H1 (cell line): Measurements from ENCODE around the gene ZDHHC16. TPM values are rescaled to one million over a fixed set of nuclear protein-coding genes. Genes with fewer than 3 reads are reported as not detected.

Experiments
- KDM1A ChIP-seq: fragments of 200-600, 300-600 bp; sonication (generic); IDR thresholded peaks from 2 replicates; pipeline ENCODE4 v1.7.1; 2016; ENCODE audit warnings: mild to moderate bottlenecking, low read length, borderline replicate concordance
- KDM5A ChIP-seq: fragments of 200-600 bp; IDR thresholded peaks from 2 replicates; pipeline ENCODE4 v1.7.1; 2012; ENCODE audit warnings: mild to moderate bottlenecking, low read length, inconsistent platforms, mixed read lengths
- MAFK ChIP-seq: IDR thresholded peaks from 2 replicates; pipeline ENCODE4 v1.6.1; 2012; ENCODE audit warnings: low read depth, mild to moderate bottlenecking, improper control_type of control experiment, low read length
- POU5F1 ChIP-seq: IDR thresholded peaks from 2 replicates; pipeline ENCODE4 v1.6.1; 2011; ENCODE audit warnings: low read depth, mild to moderate bottlenecking, low read length, moderate library complexity
- SRF ChIP-seq: IDR thresholded peaks from 2 replicates; pipeline ENCODE4 v1.6.1; 2011; ENCODE audit warnings: mild to moderate bottlenecking, low read depth, low read length, moderate library complexity
- polyA plus RNA-seq, 7 experiments: library from polyadenylated mRNA; depleted of rRNA in 3 of 7; stranded (reverse) in 5 of 7; unstranded in 2 of 7; fragments of >200 nt in 5 of 7; fragments of 200-250 nt in 2 of 7; gene quantifications; 1 replicate in 5 of 7; 2 replicates in 1 of 7; 4 replicates in 1 of 7; pipeline versions ENCODE4 v1.2.1 to v1.2.3, GENCODE V29; 2011 to 2013; ENCODE audit warnings: missing spikeins in 2 of 7, mixed read lengths in 2 of 7
- total RNA-seq: library from RNA; stranded (reverse); fragmentation: NEBNext Ultra II Directional; extraction: Animal tissue kit (Norgen Biotek cat#: 25700); gene quantifications from 2 replicates; pipeline ENCODE4 v1.2.1, GENCODE V29; 2021
- TF ChIP-seq, protein P1 (sequence below): IDR thresholded peaks from 2 replicates; pipeline ENCODE4 v1.6.1; 2011; ENCODE audit warnings: low read depth, mild to moderate bottlenecking, low read length; ENCODE audit not compliant: insufficient read depth
- TF ChIP-seq, protein P2 (sequence below): fragments of 300-600 bp; sonication (generic); IDR thresholded peaks from 2 replicates; pipeline ENCODE4 v1.7.1; 2012; ENCODE audit warnings: low read length, moderate library complexity, mild to moderate bottlenecking, inconsistent platforms; ENCODE audit not compliant: insufficient replicate concordance

The ZDHHC16 gene
- total and polyA plus RNA-seq, 2 of the 8 experiments (the other 6 are each of a cell fraction or from before 2014, with no cell fraction given), result 45.9 to 108 TPM

DNA sequence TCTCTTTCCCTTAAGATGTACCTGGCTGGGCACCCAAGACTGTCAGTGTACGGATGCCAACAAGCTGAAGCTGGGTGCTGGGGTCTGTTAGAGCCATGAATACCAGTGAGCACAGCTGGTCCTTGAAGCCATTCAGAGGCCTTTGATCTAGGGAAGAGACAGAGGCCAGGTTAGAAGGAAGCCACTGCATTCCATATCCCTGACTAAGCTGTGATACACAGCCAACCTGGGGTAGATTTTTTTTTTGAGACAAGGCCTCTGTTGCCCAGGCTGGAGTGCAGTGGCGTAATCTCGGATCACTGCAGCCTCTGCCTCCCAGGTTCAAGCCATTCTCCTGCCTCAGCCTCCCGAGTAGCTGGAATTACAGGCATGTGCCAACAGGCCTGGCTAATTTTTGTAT is 20.8 kb downstream of the ZDHHC16 start (continued):
- no peak for TF ChIP-seq MAFK
- TF ChIP-seq SRF, result no peak
- TF ChIP-seq POU5F1, result no peak
- no peak for TF ChIP-seq KDM5A
- TF ChIP-seq, protein P1, sequence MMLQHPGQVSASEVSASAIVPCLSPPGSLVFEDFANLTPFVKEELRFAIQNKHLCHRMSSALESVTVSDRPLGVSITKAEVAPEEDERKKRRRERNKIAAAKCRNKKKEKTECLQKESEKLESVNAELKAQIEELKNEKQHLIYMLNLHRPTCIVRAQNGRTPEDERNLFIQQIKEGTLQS, result no peak
- TF ChIP-seq KDM1A, result no peak
- TF ChIP-seq, protein P2, sequence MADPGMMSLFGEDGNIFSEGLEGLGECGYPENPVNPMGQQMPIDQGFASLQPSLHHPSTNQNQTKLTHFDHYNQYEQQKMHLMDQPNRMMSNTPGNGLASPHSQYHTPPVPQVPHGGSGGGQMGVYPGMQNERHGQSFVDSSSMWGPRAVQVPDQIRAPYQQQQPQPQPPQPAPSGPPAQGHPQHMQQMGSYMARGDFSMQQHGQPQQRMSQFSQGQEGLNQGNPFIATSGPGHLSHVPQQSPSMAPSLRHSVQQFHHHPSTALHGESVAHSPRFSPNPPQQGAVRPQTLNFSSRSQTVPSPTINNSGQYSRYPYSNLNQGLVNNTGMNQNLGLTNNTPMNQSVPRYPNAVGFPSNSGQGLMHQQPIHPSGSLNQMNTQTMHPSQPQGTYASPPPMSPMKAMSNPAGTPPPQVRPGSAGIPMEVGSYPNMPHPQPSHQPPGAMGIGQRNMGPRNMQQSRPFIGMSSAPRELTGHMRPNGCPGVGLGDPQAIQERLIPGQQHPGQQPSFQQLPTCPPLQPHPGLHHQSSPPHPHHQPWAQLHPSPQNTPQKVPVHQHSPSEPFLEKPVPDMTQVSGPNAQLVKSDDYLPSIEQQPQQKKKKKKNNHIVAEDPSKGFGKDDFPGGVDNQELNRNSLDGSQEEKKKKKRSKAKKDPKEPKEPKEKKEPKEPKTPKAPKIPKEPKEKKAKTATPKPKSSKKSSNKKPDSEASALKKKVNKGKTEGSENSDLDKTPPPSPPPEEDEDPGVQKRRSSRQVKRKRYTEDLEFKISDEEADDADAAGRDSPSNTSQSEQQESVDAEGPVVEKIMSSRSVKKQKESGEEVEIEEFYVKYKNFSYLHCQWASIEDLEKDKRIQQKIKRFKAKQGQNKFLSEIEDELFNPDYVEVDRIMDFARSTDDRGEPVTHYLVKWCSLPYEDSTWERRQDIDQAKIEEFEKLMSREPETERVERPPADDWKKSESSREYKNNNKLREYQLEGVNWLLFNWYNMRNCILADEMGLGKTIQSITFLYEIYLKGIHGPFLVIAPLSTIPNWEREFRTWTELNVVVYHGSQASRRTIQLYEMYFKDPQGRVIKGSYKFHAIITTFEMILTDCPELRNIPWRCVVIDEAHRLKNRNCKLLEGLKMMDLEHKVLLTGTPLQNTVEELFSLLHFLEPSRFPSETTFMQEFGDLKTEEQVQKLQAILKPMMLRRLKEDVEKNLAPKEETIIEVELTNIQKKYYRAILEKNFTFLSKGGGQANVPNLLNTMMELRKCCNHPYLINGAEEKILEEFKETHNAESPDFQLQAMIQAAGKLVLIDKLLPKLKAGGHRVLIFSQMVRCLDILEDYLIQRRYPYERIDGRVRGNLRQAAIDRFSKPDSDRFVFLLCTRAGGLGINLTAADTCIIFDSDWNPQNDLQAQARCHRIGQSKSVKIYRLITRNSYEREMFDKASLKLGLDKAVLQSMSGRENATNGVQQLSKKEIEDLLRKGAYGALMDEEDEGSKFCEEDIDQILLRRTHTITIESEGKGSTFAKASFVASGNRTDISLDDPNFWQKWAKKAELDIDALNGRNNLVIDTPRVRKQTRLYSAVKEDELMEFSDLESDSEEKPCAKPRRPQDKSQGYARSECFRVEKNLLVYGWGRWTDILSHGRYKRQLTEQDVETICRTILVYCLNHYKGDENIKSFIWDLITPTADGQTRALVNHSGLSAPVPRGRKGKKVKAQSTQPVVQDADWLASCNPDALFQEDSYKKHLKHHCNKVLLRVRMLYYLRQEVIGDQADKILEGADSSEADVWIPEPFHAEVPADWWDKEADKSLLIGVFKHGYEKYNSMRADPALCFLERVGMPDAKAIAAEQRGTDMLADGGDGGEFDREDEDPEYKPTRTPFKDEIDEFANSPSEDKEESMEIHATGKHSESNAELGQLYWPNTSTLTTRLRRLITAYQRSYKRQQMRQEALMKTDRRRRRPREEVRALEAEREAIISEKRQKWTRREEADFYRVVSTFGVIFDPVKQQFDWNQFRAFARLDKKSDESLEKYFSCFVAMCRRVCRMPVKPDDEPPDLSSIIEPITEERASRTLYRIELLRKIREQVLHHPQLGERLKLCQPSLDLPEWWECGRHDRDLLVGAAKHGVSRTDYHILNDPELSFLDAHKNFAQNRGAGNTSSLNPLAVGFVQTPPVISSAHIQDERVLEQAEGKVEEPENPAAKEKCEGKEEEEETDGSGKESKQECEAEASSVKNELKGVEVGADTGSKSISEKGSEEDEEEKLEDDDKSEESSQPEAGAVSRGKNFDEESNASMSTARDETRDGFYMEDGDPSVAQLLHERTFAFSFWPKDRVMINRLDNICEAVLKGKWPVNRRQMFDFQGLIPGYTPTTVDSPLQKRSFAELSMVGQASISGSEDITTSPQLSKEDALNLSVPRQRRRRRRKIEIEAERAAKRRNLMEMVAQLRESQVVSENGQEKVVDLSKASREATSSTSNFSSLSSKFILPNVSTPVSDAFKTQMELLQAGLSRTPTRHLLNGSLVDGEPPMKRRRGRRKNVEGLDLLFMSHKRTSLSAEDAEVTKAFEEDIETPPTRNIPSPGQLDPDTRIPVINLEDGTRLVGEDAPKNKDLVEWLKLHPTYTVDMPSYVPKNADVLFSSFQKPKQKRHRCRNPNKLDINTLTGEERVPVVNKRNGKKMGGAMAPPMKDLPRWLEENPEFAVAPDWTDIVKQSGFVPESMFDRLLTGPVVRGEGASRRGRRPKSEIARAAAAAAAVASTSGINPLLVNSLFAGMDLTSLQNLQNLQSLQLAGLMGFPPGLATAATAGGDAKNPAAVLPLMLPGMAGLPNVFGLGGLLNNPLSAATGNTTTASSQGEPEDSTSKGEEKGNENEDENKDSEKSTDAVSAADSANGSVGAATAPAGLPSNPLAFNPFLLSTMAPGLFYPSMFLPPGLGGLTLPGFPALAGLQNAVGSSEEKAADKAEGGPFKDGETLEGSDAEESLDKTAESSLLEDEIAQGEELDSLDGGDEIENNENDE, result no peak
